Activated T-cell treated with anti-CD3 and anti-CD28 coated beads for 48 hours (primary cell): ENCODE measurements around the gene SNRNP48.

Source experiments
- DNase-seq: peaks from one replicate; pipeline ENCODE4 v3.0.0-alpha.2; 2020; ENCODE audit warnings: low read depth

SNRNP48 gene

DNA sequence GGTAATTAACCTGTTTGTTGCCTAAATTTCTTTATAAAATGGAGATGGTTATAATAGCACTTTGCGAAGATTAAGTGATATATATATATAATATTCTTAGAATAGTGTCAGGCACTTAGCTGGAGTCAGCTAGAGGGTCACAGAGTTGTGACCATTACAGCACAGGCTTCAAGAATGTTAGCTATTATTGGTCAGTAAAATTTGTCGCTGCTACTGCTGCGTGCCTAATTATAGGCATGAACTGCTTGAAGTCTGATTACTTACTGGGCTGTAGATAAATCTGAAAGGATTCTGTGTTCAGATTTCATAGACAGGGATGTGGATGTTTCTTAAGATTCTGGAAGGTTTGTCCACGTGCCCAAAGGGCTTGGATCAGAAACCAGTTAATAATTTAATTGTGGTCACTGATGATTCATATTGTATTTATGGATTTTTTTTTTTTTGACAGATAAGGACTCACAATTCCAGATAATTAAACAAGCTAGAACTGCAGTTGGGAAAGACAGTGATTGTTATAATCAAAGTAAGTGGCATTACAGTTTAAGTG is 4.7 kb downstream of the SNRNP48 start:
- no peak for DNase-seq

DNA sequence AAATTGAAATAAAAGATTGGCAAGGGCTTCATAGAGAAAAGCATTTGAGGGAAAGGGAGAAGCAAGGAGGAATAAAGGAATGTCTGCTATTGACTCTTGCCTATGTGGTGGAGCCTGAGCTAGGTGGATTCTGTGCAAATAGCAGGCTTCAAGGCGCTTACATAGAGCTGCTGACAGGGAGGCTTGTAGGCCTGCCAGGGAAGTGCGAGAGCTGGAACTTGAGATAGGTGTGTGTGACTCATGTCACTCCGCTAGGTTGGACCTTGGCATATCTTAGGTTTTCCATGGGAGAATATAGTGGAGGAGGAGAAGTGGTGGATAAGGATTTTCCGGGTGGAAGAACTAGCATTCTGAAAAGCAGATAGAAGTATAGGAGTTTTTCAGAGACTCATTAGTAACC is 14.0 kb downstream of the SNRNP48 start:
- no peak for DNase-seq

DNA sequence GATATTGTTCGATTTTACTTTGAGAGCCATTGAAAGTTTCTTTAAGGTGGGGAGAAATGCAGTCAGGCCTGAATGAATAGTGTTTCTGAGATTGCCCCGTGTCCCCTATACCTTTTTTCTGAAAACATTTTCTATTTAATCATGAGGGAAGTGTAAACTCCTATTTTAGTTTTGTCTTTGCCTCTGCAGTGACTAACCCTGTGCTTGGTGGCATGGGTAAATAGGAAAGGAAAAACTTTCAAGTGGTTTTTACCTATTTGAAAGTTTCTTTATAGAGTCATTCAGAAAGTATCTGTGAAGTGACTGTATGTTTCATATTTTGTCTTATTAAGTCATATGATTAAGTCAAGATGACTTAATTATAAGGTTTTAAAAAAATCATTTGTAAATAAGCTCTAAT is 14.5 kb downstream of the SNRNP48 start:
- DNase-seq = no peak

DNA sequence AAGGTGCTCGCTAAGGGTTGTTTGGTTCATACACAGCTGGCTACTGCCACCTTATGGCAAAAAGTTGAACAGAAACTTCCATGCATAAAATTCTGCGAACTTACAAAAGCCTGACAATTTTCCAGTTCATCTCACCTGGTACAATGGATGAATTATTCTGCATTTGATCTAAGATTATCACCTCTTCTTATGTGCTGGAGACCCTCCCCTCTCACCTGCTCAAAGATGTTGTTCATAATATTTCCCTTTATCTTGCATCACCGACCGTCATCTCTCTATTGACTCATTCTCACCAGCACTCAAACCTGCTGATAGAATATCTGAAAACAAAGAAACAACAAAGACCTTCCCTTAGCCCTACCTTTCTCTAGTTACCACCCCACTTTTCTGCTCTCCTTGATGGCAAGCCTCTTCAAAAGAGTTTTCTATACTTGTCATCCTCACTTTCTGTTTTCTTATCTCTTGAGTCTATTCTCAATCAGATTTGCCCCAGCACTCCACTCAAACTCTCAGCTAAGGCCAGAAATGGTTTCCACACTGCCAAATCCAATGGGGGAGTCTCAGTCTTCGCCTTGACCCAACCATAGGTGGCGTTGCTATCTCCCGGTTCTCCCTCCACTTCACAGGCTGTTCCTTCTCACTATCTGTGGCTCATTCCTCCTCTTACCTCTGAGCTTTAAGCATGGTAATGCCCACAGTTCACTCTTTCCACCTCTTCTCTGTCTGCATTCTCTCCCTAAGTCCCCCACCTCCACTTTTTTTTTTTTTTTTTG is 25.8 kb downstream of the SNRNP48 start:
- DNase-seq = no peak

DNA sequence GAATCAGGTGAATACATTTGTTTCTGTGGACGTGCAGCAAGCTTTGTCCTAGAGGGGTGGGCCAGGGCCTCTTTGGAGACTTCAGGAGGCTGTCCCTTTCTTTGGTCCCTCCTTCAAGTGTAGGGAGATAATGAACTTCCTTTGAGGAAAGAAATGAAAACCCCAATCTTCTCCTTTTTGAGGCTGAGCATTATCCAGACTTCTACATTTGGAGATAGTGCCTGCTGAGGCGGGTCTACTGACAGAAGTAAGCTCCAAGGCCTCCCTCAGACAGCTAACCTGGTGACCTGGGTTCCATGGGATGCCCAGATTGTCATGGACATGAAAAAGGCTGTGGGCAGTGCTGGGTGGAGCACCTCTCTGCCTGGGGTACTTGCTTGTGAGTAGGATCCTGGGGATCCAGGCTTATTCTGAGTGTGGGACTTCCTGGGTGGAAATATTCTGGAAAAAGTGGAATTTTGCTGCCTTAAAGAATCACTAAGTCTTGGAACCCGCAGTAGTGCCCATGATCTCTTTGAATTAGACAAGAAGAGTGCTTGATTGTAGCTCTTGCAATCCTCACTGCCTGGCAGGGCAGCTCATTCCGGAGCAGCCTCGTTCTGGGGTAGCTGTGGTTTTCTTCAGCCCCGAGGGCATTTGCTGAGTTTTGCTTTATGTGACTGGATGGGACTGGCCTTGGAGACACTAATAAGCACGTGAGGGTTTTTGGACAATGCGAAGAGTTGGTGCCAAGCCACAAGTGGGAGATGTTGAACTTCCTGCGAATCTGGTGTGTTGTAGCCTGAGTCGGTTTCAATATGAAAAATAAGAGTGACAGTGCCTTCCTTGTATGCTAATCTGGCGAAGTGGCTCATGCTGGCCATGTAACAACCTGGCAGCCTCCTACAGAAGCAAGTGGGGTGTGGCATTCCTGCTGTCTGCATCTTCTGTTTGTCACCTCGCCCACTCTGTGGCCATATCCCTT is 28.1 kb downstream of the SNRNP48 start:
- no peak for DNase-seq

DNA sequence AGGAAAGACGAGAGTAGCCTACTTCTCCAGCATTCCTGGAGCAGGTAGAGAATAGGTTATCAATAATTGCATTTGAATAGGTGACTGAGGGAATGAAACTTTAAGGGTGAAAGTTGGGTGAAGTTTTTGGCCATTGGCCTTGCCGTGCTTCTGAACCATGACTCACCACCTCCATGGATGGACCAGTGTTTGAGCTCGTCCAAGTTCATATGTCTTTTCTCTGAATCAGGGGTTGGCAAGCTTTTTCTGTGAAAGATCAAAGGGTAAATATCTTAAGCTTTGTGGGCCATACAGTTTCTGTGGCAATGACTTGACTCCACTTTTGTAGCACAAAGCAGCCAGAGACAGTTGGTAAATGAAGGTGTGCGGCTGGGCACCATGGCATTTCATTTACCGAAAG is 31.8 kb downstream of the SNRNP48 start:
- DNase-seq = no peak

DNA sequence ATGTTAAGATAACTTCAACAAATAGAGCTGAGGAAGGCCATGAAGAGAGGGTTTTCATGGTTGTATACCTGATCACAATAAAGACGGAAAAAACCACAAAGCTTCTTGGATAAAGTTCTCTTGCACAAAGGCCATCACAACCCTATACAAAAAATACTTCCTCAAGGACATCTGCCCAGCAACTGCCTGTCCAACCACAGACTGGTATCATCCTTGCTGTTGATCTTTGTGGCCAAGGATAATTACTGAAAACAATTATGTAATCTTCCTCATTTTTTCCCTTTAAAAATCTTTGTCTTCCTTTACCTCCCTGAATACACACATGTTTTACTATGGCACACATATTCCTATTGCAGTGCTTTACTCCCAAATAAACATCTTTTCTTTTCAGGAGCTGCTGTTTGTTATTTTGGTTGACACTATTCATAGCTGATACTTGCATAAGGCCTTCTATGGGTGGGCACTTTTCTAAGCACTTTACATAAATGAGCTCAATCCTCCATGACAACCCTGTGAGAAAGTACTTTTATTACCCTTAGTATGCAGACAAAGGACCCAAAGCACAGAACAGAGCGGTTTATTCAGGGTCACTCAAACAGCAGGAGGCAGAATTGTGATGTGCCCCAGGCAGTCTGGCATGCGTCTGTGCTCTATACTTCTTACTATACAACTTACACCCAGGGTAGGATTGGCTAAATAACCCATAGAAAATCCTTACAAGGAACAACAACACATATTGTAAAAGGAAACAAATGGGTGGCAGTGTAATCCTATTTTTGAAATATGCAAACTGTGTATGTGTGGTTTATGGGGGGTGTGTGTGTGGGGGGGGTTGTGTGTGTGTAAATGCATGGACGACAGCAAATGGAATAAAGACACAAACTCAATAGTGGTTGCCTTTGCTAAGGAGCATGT is 35.1 kb downstream of the SNRNP48 start:
- DNase-seq = no peak

DNA sequence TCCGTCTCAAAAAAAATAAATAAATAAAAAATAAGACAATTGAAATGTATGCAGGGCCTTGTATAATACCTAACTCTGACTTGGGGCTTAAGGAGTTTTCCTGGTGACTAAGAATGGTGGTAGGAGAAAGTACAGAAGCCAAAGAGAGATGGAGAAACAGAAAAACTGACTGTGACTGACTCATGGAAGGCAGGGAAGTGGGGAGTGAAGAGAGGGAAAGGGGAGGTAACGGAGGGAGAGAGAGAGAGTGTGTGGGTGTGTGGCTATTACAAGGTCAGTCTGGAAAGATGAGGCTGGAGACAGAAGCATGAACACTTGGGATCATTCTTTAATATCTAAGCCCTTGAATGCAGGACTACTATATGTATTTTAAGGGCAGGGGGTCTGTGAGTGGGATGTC is 38.5 kb downstream of the SNRNP48 start:
- DNase-seq = no peak

DNA sequence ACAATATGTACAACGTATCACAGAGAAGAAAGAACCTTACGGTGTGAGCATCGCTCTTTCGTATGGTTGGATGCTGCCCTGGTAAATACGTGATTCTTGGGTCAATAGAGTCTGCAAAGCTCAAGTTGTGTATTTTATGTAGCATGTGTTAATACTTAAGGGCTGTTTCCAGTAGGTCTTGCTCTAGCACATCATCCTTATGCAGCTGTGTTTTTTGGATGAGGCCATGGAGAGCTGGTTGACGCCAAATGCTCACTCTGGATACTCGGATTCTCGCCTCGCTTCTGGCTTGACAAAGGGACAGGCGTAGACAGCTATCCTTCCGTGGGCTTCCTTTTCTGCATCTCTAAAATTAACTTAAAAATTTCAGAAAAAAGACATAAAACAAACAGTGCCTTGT is 38.9 kb downstream of the SNRNP48 start:
- no peak for DNase-seq

DNA sequence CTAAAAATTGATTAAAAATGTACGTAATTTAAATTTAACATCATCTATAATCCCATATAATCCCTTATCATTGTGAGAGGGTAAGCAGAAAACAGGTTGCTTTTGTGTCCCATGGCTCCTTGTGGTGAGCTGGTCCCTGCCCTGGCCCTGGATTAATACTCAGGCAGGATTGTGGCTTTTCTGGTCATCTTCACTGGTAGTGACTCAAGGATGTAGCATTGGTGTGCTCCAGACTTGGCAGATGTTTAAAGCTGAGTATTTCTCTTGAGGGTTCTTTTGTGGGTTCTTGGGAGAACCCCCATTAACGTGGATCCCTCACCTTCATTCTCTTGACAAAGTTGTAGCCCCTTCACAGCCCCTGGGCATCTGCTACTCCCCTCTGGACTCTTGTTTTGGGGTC is 39.3 kb downstream of the SNRNP48 start:
- no peak for DNase-seq

DNA sequence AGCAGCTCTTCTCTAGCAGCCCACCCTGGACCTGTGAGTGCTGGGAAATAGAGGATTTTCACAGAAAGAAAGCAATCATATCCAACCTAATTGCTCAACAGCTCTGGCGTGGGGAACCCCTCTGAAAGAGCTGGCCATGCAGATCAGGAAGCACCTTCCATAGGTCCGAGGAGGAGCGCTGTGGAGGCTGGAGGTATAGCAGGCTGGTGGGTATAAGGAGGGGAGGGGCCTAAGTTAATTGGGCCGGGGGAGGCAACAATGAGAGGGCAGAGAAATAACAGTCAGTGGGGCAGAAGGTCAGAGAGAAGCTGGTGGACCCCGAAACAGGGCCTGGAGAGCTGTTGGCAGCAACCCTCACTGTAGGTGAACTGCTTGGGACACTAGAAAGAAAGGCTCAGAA is 40.8 kb downstream of the SNRNP48 start:
- no peak for DNase-seq

DNA sequence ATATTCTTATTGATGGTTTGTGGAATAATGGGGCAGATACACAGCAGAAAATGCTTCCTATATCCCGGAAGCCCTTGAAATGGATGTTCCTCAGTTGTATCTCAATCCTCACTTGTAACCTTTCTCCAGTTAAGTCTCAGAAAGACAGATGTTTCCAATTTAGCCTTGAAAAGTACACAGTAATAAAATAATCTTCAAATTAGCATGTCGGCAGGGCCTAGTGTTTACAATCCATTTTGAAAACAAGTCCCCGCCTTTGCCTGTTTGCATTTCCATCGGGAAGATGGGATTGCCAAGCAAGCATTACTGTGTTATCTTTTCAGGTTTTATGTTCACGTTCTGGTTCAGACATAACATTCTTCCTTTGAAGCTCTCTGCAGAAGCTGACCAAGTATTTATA is 41.5 kb downstream of the SNRNP48 start:
- no peak for DNase-seq

- DNase-seq = no peak
Observed at GRCh38 chr6:7632501-7633290, 42.7 kb downstream of the SNRNP48 start.

GRCh38 chr6:7633361-7633760 is 43.4 kb downstream of the SNRNP48 start:
- no peak for DNase-seq

- DNase-seq = no peak
Observed at GRCh38 chr6:7636151-7636550, 46.2 kb downstream of the SNRNP48 start.

- DNase-seq = no peak
Observed at GRCh38 chr6:7637533-7637932, 47.5 kb downstream of the SNRNP48 start.

GRCh38 chr6:7639427-7639826 is 49.4 kb downstream of the SNRNP48 start:
- no peak for DNase-seq

DNA sequence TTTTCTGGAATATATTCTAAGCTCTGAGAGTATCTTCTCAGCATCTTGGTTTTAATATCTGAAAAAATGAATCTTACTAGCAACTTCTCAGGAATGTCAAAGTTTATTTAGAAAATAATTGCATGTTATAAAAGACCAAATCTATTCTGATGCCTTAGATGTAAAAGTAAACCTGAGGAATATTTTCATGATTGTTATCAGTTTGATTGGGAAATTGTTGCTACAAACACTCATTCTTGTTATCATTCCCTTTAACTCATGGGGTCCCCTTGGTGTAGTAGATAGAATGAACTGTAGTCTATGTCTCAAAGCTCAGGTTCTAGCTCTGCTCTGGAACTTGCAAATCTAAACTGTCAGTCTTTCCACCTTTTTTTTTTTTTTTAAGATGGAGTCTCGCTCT is 50.0 kb downstream of the SNRNP48 start:
- DNase-seq = no peak

DNA sequence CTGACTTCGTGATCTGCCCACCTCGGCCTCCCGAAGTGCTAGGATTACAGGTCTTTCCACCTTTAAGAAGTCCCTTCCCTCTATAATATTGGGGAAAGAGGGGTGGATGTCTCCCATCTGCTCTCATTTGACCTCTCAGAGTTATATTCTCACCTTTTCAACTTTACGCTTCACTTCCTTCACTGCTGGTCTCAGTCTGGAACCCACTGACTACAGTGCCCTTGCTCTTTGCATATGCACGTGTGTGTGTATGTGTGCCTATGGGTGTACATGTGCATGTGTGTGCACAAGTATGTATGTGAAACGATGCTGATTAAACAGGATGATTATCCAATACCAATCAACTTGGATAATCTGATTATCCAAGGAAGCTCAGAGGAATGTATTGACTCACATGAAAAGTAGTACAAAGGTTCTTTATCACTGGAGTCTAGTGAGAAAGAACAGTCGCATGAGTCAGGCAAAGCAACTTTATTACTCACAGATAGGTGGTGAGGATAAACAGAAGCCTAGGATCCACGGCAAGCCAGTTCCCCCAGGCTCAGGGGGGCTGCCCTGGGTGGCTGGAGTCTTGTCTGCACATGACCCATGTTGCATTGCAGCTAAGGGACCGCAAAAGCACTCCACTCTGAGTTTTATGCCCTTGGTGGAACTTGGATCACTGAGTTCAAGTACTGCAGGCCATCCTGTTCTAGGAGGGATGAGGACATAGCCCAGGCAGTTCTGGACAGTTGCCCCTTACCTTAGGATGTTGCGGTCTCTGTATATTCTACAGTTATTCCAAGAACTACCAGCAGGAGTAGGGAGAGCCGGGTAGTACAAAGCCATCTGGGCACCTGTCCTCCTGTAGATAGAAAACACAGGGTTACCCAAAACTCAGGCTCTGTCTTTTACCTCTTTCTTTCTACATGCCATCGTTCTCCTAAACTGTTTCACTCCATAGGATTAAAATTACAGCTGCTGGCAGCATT is 50.9 kb downstream of the SNRNP48 start:
- no peak for DNase-seq

- no peak for DNase-seq
Observed at GRCh38 chr6:7642791-7643190, 52.8 kb downstream of the SNRNP48 start.
